GM12874 (cell line): ENCODE data around the gene FHAD1.

Experiments
- TF ChIP-seq, protein P1 (sequence below): IDR thresholded peaks from 2 replicates; pipeline ENCODE4 v1.5.1; 2011; ENCODE audit warnings: low read depth, mild to moderate bottlenecking, control low read depth, low read length, moderate library complexity; ENCODE audit not compliant: insufficient read depth

FHAD1 gene

GRCh38 chr1:15436881-15437442, 189.9 kb downstream of the FHAD1 start:
- TF ChIP-seq, protein P1, sequence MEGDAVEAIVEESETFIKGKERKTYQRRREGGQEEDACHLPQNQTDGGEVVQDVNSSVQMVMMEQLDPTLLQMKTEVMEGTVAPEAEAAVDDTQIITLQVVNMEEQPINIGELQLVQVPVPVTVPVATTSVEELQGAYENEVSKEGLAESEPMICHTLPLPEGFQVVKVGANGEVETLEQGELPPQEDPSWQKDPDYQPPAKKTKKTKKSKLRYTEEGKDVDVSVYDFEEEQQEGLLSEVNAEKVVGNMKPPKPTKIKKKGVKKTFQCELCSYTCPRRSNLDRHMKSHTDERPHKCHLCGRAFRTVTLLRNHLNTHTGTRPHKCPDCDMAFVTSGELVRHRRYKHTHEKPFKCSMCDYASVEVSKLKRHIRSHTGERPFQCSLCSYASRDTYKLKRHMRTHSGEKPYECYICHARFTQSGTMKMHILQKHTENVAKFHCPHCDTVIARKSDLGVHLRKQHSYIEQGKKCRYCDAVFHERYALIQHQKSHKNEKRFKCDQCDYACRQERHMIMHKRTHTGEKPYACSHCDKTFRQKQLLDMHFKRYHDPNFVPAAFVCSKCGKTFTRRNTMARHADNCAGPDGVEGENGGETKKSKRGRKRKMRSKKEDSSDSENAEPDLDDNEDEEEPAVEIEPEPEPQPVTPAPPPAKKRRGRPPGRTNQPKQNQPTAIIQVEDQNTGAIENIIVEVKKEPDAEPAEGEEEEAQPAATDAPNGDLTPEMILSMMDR, result no peak

- TF ChIP-seq, protein P1, result no peak
These were observed 192.3 kb downstream of the FHAD1 start for GRCh38 chr1:15439325-15439724.

GRCh38 chr1:15440357-15440756, 193.3 kb downstream of the FHAD1 start:
- TF ChIP-seq, protein P1, result no peak

DNA sequence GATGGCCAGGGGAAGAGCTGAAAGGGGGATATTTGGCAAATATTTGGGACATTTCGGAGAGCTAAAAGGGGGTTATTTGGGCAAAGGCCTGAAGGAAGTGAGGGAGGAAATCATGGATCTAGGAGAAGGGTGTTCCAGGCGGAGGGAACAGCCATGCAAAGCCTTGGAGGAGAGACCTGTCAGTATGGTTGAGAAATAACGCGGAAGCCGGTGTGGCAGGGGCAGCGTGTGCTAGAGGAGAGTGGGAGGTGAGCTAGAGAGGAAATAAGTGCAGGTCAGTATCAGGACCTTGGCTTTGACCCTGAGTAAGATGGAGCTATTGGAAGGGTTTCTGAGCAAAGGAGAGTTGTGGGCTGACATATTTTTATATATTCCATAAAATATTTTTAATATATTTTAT, 194.2 kb downstream of the FHAD1 start:
- TF ChIP-seq, protein P1, result no peak

DNA sequence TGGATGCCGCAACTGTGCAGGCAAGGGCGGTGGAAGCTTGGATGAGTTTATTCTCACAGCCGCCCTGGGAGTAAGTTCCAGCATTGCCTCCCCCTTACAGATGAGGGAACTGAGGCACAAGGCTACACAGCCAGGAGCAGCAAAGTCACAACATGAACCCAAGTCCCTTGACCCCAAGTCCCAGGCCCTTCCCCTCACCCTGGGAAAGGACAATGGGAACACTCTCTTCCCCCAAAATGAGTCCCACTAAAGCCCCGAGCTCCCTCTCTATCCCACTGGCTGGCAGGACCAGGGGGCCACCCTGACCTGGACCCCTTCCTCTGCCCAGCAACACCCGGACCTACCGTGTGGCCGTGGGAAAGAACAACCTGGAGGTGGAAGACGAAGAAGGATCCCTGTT, 195.1 kb downstream of the FHAD1 start:
- TF ChIP-seq, protein P1, result no peak

DNA sequence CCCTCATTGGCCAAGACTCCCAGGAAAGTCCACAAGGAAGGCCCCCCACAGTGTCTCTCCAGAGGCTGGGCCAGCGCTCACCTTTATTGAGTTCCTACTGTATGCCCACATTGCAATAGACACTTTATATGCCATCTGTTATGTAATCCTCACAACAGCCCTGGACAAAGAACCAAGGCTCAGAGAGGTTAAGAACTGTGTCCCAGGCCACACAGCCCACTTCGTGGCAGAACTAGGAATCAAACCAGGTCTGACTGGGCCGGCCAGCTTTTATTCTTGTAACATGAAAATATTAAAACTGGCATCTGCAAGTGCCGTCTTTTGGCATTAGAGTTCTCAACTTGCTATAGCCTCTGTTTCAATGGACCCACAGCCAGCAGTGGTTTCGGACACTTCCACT, 195.7 kb downstream of the FHAD1 start:
- TF ChIP-seq, protein P1, result no peak

GRCh38 chr1:15443281-15443680, 196.3 kb downstream of the FHAD1 start:
- TF ChIP-seq, protein P1, result no peak
